G401 (cell line): Measurements from ENCODE around the gene DLK1. TPM values are rescaled to one million over a fixed set of nuclear protein-coding genes. Genes with fewer than 3 reads are reported as not detected.

Source experiments
- DNase-seq: peaks from one replicate; pipeline ENCODE4 v3.0.0-alpha.2; 2015; ENCODE audit warnings: low spot score
- in situ Hi-C: cut with HindIII; loops from 2 replicates; pipeline ENCODE4 v1.10.0; 2016; ENCODE audit warnings: low sequenced_read_pairs, mixed read lengths
- total RNA-seq: library from RNA; depleted of rRNA; stranded (reverse); fragments of >200 nt; shearing (Covaris generic); gene quantifications from 2 replicates; pipeline ENCODE4 v1.2.3, GENCODE V29; 2014

The DLK1 gene
- total RNA-seq, 1 experiment from 2014 or later = 6.1 TPM

DNA sequence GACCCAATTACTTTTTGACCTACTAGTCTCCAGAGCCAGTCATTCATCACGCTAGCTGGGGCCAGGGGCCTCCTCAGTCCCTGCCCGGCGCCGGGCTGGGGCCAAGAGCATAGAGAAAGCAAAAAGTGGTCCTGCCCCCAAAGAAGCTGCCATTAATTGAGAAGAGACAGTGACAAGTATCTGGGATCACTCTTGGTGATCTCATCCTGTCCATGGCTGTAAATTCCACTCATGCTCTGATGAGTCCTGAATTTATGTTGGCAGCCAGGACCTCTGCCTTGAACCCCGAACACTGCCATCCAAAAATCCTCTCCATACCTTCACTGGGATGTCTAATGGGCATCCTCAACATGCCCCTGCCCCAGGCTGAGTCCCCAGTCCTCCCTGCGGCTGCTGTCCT, 34.4 kb upstream of the DLK1 start:
- no peak for DNase-seq
- in situ Hi-C loops = no loop called here

DNA sequence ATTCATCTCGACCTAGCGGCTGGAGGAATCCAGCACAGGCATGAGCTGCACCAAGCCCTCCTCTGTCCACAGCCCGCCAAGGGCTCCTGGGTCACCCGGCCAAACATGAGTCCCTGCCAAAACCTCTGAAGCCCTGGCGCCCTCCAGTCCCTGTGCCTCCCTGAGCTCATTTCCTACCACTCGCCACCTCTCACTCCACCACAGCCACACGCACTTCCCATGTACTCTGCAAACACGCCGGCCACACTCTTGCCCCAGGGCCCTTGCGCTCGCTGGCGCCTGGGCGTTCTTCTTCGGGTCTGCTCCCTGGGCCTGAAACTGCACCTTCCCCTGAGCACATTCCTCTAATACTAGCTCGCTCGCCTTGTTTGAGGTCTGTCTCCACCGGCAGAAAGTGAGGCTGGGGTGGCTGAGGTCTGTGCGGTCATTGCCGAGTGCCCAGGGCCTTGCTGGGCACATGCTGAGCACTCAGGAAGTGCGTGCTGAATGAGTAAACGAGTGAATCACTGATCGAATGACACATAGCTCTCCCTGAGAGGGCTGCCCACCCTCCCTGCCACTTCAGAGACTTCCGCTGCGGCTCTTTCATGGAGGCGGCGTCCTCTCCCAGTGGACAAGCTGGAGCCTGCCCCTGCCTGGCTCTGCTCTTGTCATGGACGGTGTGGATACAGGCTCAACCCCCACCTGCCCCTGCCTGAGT, 33.7 kb upstream of the DLK1 start:
- no peak for DNase-seq
- in situ Hi-C loops = no loop called here

DNA sequence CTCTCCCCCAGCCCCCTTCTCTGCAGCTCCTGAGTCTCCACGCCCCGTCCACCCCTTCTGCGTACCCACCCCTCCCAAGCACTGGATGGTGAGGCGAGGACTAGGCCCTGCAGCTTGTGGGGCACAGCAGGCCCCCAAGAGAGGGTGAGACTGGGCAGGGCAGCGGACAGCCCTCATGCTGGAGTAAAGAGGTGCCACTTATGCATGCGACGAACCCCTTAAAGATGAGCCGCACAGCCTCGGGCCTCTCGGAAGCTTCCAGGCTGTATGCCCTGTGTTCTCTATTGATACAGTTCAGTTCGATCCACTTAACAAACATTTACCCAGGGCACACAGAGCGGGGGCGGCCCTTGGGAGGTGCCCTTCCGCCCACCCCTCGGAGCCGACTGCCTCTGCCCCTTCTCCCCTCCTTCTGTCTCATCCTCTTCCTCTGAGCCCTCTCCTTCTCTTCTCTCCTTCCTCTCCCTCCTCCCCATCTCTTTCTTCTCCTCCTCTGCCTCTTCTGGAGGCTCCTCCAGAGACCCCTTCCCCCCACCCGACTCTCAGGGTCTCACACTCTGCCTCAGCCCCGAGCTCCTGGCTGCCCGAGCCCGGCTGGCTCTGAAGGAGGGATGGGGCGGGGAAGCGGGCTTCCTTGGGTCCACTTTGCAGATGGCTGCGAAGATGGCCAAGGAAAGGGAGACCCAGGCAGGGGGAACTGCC, 32.7 kb upstream of the DLK1 start:
- in situ Hi-C loops = no loop called here
- no peak for DNase-seq

DNA sequence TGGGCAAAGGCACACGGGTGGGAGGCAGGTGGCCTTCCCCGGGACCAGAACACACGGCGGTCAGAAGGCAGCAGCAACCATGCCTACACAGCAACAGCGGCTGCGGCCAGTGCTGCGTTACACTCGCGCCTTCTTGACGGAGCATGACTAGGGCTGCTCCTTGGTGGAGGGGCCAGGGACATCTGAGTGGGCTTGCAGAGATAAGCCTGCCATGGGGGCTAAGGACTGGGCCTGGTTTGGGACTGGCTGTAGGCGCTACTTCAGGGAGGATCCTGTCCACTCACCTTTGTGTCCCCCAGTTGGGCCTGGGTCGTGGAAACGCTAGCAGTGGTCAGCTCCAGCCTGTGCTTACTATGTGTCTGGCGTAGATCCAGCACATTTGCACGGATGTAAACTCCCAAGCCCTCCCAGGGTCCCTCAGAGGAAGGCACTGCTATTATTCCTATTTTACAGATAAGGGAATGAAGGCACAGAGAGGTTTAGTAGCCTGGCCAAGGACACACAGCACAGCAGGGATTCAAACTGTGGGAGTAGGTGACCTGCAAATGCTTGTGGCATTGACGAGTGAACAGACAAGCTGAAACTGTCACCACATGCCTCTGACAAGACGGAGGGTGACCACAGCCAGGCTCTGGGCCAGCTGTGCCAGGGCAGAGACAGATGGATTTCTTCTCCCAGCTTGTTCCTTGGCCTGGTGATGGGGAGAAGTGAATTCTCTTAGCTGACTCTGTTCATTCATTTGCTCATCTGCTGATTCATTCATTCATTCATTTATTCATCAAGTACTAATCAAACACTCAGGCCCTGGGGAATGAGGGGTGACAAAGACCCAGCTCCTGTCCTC, 31.9 kb upstream of the DLK1 start:
- in situ Hi-C loops = no loop called here

DNA sequence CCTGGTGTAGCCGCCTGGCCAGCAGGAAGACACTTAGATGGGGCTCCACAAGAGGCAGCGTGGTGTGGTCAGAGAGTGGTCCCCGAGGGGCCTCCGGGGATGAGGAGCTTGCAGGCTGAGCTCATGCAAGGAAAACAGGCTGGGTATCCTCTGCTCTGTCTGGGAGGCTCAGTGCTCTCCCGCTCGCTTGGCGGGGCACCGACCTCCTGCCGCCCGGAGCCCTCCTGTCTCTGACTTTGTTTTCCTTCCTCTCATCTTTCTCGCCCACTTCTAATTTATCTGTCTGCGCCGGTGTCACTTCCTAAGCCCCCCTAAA, 31.3 kb upstream of the DLK1 start:
- in situ Hi-C loops = no loop called here
- DNase-seq = no peak

More for the DNA sequence above, 31.9 kb upstream of the DLK1 start:
- no peak for DNase-seq

DNA sequence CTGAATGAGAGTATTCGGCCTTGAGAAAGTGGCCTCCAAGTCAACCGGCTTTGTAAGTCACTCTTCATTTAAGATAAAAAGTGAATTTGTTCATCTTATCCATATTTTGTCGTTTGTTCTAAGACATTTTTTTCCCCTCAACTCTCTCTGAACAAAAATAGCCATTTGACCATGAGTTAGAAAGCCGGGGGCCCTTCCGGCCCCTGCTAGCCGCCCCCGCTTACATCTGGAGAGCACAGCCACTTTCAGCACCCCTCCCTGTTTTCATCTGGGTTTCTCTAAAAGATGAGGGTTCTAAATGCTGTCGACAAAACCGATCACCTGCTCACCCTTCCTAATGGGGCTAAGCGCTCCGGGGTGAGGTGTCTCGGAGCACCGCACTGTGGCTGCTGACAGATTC, 30.7 kb upstream of the DLK1 start:
- DNase-seq = no peak
- in situ Hi-C loops = no loop called here

DNA sequence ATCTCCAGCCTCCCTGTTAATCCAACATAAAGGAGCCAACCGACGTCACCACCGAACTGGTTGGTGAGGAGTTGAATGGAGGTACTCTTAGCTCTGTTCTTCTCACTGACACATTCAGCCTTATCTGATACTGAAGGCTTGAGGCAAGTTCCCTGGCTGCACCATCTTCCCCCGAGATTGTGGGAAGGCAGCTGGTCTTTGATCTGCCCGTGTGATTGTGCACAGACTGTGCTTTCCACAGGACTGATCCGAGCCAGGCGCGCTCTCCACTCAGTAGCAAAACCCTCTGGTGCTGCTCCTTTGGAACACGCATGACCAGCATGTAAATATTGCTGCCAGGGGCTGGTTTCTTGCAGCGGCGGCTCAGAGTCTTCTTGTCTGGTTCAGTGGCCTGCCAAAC, 30.1 kb upstream of the DLK1 start:
- no peak for DNase-seq
- in situ Hi-C loops = no loop called here

DNA sequence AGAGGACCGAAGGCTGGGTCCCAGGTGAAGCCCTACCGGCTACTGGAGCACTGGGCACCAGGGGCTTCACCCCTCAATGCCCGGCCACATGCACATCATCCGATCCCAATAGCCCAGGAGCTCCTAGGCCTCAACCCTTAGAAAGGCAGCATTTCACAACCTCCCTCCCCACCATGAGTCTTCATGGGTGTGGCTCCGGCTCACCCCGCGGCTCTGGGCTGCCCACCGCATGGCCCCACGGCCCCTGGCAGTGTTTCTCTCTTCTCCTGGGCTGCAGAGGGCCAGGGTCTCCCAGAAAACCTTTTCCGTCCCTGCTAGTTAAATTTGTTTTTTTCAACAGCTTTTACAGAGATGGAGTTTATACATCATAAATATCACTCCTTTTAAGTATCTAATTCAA, 28.6 kb upstream of the DLK1 start:
- in situ Hi-C loops = no loop called here
- no peak for DNase-seq

DNA sequence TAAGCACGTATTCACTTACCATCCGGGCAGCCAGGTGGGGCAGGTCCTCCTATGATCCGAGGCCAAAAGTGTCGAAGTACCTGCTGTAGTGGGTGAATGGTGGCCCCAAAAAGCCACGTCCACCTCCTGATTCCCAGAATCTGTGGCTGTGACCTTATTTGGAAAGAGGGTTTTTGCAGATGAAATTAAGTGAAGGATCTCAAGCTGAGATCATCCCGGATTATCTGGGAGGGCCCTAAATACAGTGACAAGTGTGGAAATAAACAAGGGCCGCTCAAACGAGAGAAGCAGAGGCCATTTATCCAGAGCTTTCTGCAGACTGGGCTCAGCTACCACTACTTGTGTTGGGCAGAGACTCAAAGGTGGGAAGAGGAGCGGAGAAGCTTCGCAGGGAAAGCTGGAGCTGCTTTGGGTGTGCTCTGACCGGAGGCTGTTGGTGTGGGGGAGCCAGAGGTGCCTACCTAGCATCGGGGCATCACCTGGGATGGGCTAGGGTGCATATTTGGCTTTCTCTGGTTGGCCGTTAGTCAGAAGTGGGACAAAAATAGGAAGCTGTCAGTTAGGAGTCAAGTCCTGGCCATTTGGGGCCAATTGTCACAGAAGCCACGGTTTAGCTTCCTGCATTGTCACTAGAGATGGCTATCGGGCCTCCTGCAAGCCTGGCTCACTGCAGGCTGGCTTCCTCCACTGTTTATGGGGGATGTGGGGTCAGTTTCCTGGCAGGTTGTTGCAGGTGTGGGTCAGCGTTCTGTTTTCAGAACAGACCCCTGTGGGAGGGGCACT, 27.8 kb upstream of the DLK1 start:
- no peak for DNase-seq
- in situ Hi-C loops = no loop called here

DNA sequence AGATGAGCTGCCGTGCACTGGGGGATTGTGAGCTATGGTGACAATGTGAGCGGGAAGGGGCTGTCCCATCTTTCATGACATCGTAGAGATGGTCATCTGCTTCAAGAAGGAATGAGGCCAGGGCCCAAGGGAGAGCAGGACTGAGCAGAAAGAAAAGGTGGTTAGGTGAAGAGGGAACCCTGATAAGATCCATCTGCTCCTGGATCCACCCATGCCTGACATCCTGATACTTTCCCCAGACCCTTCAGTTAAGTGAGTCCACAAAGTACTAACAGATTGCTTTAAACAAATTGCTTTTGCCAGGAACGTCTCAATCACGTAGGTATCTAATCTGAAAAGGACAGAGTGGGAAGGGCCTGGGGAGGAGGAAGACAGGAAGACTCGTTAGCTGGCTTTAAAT, 25.4 kb upstream of the DLK1 start:
- no peak for DNase-seq
- in situ Hi-C loops = no loop called here

DNA sequence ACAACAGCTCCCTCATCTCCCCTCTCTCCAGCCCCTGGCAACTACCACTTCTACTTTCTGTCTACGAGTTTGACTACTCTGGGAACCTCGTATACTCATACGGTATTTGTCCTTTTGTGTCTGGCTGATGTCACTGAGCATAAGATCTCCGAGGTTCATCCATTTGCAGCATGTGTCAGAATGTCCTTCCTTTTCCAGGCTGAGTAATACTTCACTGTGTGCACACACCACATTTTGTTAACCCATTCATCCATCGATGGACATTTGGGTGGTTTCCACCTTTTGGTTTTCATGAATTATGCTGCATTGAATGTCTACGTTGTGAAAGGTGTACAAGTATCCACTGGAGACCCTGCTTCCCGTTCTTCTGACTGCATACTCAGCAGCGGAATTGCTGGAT, 24.1 kb upstream of the DLK1 start:
- in situ Hi-C loops = no loop called here
- no peak for DNase-seq

DNA sequence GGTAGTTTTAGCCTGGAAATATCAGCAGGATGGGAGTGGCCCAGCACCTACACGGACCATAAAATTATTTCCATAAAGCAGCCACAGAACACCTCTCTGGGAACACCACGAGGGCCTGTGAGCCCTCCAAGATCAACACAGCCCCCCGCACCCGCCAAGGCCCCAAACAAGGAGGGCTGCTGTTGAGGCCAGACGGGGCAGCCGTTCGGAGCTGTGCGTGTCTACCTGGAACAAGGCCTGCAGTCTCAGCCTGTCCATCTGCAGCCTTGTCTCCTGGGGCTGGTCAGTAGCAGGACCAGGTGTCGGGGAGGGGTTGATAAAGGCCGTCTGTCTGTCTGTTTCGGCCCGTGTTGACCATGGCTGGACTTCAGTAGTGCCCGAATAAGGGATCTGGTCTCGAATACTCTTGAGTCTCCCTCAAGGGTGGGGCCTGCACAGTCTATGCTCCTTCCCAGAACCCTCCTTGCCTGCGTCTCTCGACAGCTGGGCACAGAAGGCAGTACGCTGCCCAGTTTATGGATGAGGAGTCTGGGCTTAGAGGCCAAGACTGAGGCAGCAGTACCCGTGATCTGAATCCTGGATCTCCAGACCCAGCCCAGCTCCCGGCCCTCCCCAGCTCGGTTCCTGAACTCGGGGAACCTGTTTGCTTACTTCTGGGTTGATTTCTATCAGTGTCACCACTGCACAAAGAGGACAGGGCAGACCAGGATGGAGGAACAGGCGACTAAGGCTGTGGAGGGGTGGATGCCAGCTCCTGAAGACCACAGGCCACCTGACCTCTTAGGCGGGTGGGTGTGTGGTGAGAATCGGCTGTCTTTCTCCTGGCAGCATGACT, 23.1 kb upstream of the DLK1 start:
- in situ Hi-C loops = no loop called here
- no peak for DNase-seq

DNA sequence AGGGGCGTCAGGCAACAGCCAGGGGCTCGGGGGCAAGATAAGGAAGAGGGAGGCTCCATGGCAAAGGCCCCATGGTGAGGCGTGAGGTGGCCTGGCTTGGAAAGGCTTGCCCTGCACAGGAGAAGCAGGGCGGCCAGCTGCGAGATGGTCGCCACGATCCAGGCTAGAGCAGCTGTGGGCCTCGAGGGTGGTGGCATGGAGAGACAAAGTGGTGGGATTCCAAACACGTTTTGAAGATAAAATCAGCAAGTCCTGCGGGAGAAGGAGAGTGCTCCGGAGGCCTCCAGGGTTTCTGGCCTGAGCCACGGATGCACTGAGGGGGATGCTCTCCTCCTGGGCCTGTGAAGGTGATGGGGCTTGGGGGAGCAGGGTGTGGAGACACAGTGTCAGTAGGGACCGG, 20.5 kb upstream of the DLK1 start:
- in situ Hi-C loops = no loop called here
- no peak for DNase-seq

DNA sequence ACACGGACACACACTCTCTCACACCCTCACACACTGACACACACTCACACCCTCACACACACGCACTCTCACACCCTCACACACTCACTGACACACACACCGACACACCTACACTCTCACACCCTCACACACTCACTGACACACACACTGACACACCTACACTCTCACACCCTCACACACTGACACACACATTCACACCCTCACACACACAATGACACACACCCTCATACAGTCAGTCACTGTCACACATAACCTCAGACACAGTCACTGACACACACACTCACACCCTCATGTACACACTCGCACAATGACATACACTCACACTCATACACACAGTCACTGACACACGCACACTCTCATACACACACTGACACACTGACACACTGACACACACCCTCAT, 19.8 kb upstream of the DLK1 start:
- in situ Hi-C loops = no loop called here
- DNase-seq = no peak

DNA sequence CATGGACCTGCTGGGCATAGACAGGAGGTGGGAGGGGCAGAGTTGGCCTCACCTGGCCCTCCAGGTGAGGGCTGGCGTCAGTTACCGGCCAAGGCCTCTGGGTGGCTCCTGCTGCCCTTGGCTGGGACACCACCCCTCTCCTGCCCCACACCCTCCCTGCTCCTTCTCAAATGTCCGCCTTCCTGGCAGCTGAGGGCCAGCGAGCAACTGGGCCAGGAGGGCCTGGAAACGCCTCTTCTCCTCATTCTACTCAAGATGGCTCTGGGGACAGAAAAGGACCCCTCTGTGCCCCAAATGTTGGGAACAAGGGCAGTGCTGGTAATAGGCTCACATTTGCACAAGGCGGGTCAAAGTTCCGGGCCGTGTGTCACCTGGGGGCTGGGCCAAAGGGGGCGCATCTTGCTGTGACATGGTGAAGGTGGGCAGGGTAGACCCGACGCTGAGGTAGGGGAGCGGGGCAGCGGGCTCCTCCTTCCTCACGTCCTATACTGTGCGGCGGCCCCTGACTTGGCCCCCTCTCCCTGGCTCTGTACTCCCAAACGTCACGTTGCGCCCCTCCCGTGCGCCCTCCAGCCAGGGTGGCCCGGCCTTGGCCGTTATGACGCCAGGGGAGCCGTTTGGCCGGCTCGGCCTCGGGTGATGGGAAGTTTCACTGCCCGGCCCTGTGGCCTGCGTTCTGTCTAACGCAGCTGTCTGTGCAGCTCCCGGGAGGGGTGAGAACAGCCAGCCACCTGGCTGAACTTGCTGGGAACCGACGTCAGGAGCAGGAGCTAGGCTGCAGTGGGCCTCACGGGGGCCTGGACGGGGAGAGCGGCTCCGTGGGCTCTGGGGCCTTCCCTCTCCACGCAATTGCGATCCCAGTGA, 18.0 kb upstream of the DLK1 start:
- DNase-seq = no peak
- in situ Hi-C loops = no loop called here

DNA sequence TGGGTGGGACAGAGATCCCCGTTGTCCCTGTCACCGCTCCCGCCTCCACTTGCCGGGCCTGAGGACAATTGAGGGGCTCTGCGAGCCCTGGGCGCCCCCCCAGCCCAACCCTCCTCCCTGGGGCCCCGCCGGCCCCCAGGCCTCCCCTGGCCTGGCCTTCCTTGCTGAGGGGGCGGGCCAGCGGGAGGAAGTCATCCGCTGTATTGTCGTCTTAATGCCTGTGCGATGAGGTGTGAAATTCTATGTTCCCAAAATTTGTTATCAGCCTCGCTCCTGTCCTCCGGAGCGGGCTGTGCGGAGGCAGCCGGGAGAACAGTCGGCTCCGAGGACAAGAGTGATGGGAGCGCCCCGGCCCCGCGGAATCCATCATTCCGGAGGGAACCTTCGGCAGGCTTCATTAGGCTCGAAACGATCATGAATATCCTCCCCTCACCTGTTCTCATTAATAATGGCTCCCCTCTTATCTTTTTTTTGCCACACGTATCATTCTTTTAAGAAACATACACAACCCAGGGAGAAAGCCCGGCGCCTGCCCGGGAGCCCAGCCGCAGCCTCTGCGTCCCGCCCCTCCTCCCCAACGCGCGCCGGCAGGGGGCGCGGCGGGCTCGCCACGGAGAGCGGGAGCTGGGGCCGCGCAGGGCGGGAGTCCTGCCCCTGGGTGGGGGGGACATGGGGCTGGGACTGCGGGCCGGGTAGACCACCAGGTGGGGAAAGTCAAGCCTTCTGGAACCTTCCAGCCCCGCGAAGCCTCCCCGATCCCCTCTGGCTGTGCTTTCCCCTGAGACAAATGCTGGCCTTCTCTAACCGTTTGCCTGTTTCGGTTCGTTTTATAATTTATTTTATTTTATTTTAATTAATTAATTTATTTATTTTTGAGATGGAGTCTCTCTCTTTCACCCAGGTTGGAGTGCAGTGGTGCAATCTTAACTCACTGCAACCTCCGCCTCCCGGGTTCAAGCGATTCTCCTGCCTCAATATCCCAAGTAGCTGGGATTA, 17.1 kb upstream of the DLK1 start:
- DNase-seq = peak; percentile 40
- in situ Hi-C loops = no loop called here

DNA sequence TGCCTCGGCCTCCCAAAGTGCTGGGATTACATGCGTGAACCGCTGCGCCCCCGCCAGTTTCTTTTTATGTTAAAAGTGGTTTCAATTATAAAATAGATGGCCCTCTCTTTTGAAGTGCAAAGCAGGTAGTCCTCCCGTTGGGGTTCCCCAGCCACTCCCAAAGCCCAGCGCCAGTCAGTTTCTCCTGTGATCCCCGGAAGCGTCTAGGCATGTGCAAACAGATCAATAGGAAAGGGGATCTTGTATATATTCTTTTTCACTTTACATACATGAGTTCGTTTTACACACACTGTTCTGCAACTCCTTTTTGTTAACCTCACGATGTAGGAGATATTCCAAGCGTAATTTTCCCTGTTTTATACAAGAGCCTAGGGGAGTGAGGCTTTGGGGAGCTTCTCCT, 16.3 kb upstream of the DLK1 start:
- no peak for DNase-seq
- in situ Hi-C loops = no loop called here
